Measurements from ENCODE around the gene NBPF3.

- TF ChIP-seq POLR2A (IDR thresholded peaks at IDR 0.05) = no peak
- TF ChIP-seq, protein P1, sequence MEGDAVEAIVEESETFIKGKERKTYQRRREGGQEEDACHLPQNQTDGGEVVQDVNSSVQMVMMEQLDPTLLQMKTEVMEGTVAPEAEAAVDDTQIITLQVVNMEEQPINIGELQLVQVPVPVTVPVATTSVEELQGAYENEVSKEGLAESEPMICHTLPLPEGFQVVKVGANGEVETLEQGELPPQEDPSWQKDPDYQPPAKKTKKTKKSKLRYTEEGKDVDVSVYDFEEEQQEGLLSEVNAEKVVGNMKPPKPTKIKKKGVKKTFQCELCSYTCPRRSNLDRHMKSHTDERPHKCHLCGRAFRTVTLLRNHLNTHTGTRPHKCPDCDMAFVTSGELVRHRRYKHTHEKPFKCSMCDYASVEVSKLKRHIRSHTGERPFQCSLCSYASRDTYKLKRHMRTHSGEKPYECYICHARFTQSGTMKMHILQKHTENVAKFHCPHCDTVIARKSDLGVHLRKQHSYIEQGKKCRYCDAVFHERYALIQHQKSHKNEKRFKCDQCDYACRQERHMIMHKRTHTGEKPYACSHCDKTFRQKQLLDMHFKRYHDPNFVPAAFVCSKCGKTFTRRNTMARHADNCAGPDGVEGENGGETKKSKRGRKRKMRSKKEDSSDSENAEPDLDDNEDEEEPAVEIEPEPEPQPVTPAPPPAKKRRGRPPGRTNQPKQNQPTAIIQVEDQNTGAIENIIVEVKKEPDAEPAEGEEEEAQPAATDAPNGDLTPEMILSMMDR (IDR thresholded peaks at IDR 0.05) = no peak
Observed at GRCh38 chr1:21525340-21525717, 85.4 kb downstream of the NBPF3 start.
